Retina (tissue), 1 donor: ENCODE measurements around the gene DIP2C.
"Not testable (repeated sequence)": the region's sequence is repeated elsewhere in the genome, so short reads cannot be mapped to it uniquely, and the experiment has no call there.

Experiments used
- DNase-seq: peaks from one replicate; pipeline ENCODE4 v3.0.0-alpha.2; 2016

DIP2C gene

GRCh38 chr10:637771-638195 is 51.7 kb downstream of the DIP2C start:
- DNase-seq, result peak; percentile 52

GRCh38 chr10:637221-637620 is 52.2 kb downstream of the DIP2C start:
- no peak for DNase-seq

- DNase-seq, result peak; percentile 11
Observed at GRCh38 chr10:636769-637168, 52.7 kb downstream of the DIP2C start.

DNA sequence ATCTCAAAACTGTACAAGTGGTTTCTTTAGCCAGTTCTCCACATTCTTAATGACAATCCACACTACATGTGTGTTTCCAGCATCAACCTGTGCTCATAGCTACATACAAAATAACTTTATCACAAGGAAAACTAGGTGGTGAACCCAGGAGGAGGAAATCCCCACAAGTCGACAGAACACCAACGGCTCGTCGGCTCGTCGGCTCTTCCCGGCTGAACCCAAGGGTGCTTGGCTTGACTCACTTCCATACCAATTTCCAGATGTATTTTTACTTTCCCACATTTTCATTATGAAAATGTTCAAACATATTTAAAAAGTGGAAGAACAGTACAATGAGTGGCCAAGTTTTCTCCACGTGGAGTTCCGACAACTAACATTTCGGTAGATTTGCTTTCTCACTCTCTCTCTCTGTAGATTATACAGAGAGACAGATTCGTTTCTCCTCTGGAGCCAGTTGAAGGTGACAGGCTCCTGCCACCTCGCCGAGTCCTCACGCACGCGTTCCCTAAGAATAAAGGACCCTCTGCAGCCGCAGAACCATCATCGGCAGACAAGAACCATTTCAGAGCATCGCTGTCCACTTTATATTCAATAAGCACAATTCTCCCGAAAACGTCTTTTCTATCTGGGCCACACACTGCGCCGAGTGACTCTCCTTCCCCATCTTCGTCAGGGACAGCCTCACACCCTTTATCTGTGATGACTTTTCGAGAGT is 53.3 kb downstream of the DIP2C start:
- peak; percentile 12 for DNase-seq

DNA sequence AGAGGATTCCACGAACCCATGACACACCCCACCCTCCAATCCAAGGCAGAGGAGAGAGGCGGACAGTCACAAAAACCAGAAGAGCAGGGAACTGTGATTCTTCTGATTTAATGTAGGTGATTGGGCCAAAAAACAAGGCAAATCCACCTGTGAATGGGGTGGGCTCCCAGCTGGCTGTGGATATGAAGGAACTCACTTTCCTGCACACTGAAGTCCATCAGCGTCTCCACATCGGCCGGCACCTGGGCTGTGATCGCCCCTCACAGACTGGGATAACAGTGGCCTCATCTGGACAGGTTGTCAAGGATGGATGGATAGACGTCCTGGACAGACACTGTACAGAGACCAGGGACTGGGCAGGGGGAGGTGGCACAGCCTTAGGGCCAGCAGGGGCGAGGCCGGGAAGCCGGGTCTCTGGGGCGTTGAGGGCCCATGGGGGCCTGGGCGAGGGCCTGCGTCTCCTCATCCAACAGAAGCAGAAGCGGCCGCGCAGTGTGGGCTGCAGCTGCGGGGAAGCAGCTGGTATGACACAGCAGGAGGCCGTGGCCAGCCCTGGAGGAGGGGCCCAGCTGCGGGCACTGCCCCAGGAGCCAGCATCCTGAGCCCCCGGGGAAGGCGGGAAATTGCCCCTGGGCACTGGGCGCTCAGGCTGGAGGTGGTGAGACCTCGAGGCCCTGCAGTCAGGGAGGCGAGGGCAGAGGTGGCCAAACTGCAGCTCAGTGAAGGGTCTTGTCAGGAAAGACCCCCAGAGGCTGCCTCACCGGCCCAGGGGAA is 54.2 kb downstream of the DIP2C start:
- DNase-seq, result peak; percentile 32

- DNase-seq, result no peak
Observed at GRCh38 chr10:634256-634655, 55.2 kb downstream of the DIP2C start.

- DNase-seq, result no peak
Observed at GRCh38 chr10:633279-634245, 55.9 kb downstream of the DIP2C start.

- not testable (repeated sequence) for DNase-seq
Observed at GRCh38 chr10:632807-633177, 56.7 kb downstream of the DIP2C start.

- not testable (repeated sequence) for DNase-seq
Observed at GRCh38 chr10:632155-632806, 57.2 kb downstream of the DIP2C start.

DNA sequence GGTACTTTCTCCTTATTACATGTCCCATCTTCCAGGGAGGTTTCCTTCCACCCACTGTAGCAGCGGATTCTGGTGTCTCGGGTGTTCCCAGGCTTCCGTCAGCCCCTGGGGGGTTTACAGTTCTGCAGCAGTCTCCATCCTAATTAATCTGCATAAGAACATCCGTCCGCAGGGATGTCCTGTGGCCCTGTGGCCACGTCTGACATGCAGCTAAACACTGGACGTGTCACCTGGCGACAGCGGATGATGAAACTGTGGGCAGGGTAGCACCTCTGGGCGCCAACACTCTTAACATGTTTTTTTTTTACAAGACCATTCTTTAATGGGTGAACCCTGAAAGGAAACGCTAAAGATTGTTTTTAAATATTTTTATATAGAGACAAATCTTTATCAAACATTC is 58.2 kb downstream of the DIP2C start:
- no peak for DNase-seq

DNA sequence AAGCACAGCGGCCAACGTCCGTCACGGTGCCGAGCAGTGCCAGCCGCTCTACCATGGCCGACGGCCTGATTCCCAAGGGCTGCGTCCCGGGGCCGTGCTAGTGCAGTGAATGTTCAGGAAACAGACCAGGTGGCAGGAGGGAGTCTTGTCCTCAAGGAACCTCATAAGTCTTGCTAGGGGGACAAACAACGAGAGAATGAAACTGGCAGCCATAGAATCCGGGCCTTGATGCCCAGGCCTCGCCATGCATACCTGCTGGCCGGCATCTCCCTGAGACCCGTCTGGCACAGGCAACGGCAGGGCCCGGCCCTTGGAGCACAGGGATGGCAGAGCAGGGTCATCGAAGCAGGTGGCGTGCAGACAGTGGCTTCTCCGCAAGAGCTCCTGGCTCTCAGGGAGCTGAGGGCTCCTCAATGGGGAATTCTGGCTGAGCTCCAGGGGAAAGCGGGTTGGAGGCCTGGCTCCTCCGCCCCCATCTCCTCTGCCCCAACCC is 58.8 kb downstream of the DIP2C start:
- peak; percentile 33 for DNase-seq

- no peak for DNase-seq
Observed at GRCh38 chr10:629186-629998, 60.1 kb downstream of the DIP2C start.

- DNase-seq, result no peak
Observed at GRCh38 chr10:628386-629045, 61.0 kb downstream of the DIP2C start.

GRCh38 chr10:627032-627992 is 62.2 kb downstream of the DIP2C start:
- DNase-seq, result no peak

- peak; percentile 59 for DNase-seq
Observed at GRCh38 chr10:625751-626711, 63.4 kb downstream of the DIP2C start.

DNA sequence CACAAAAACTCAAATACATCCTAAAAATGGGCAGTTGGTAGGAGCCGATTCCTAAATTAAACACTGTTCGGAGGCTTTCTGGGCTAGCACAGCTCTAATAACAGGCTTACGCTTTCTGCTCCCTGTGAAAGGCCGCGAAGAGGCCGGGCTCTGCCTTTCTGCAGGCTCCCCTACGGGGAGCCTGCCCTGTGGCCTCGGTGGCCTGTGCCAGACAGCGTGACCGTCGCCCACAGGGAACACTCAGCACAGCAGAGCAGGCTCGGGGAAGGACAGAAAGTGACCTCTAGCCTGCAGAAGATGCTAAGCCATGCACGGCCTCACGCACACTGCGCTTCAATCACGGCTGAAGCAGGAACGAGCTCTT is 64.2 kb downstream of the DIP2C start:
- DNase-seq, result peak; percentile 84

- DNase-seq, result peak; percentile 66
Observed at GRCh38 chr10:624605-625332, 64.7 kb downstream of the DIP2C start.

DNA sequence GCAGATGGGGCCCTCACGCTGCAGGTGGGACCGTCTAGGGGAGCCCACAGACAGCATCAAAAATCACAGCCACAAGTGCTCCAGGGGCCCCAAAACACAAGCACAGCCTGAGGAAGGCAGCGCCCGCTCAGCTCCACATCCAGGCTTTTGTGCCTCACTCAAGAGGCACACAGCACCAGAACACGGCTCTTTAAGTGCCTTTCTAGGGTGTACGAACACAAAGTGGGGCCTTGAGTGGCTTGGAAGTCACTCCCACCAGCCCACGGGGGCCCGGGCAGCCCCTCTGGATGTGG is 65.2 kb downstream of the DIP2C start:
- peak; percentile 63 for DNase-seq
